HEK293T (cell line): ENCODE results near the gene TUBB3.

ENCODE experiments used
- ARNT ChIP-seq: fragments of 450-650 bp; IDR thresholded peaks from 2 replicates; pipeline ENCODE4 v1.6.1; 2017; ENCODE audit warnings: mild to moderate bottlenecking
- BHLHE40 ChIP-seq: fragments of 450-650 bp; IDR thresholded peaks from 2 replicates; pipeline ENCODE4 v1.6.1; 2016; ENCODE audit warnings: mild to moderate bottlenecking, moderate library complexity, borderline replicate concordance
- ELF4 ChIP-seq: fragments of 450-650 bp; IDR thresholded peaks from 2 replicates; pipeline ENCODE4 v1.6.1; 2017; ENCODE audit warnings: antibody characterized with exemption
- FOXA1 ChIP-seq: fragments of 450-650 bp; IDR thresholded peaks from 2 replicates; pipeline ENCODE4 v1.6.1; 2016; ENCODE audit warnings: mild to moderate bottlenecking
- FOXM1 ChIP-seq: fragments of 450-650 bp; IDR thresholded peaks from 2 replicates; pipeline ENCODE4 v1.6.1; 2017; ENCODE audit warnings: mild to moderate bottlenecking, borderline replicate concordance
- NFRKB ChIP-seq: fragments of 450-650 bp; IDR thresholded peaks from 2 replicates; pipeline ENCODE4 v1.6.1; 2016; ENCODE audit warnings: mild to moderate bottlenecking, moderate library complexity
- SP1 ChIP-seq: fragments of 450-650 bp; IDR thresholded peaks from 2 replicates; pipeline ENCODE4 v1.6.1; 2017
- TARDBP ChIP-seq: fragments of 450-650 bp; IDR thresholded peaks from 2 replicates; pipeline ENCODE4 v1.6.1; 2016

DNA sequence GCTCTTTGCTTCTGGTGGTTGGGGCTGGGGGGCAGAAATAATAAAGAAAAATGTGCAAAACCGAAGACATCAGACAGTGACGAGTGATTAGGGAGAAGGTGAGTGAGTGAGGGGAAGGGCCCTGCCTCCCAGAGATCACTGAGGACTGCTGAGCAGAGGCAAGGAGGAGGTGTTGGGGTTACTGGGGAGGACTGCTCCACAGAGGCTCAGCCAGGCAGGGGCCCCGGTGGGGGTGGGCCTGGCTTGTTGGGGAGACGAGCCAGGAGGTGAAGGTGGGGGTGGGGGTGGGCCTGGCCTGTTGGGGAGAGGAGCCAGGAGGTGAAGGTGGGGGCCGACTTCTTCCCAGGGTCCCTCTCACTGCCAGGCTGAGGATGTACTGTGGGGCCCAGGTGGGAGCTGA lies 23.4 kb downstream of the TUBB3 start:
- no peak for TF ChIP-seq FOXM1
- TF ChIP-seq ELF4 = no peak
- no peak for TF ChIP-seq BHLHE40
- TF ChIP-seq TARDBP = no peak
- TF ChIP-seq NFRKB = no peak
- no peak for TF ChIP-seq FOXA1
- TF ChIP-seq ARNT = no peak
- no peak for TF ChIP-seq SP1
